Keratinocyte (primary cell): ENCODE measurements around the gene ERVH48-1. TPM values are rescaled to one million over a fixed set of nuclear protein-coding genes. Genes with fewer than 3 reads are reported as not detected.
"Not testable (repeated sequence)": the region's sequence is repeated elsewhere in the genome, so short reads cannot be mapped to it uniquely, and the experiment has no call there.

Experiments
- DNase-seq: peaks from one replicate; pipeline ENCODE4 v3.0.0-alpha.2; 2011; ENCODE audit warnings: low read depth, missing footprints, low spot score
- FAIRE-seq: peaks from 2 replicates; lab custom pipeline; 2011; peaks lifted over from hg19 to GRCh38; lab: Jason Lieb, UNC
- H2AFZ ChIP-seq: 2 replicates; pipeline ENCODE4 v1.6.0; 2012; ENCODE audit warnings: low read length, control low read depth, inconsistent platforms; ENCODE audit not compliant: control insufficient read depth
- H3K27ac ChIP-seq: 2 replicates; pipeline ENCODE4 v1.5.1; 2011; ENCODE audit warnings: low read length; ENCODE audit not compliant: control insufficient read depth, insufficient read depth
- H3K27me3 ChIP-seq: 3 replicates; pipeline ENCODE4 v1.6.0; 2011; ENCODE audit warnings: low read length; ENCODE audit not compliant: control insufficient read depth, insufficient read depth; ENCODE audit errors: extremely low read depth
- H3K36me3 ChIP-seq, 2 experiments: 2 replicates in 1 of 2; 3 replicates in 1 of 2; pipeline ENCODE4 v1.5.1; 2011; ENCODE audit warnings: low read length in 2 of 2, mild to moderate bottlenecking in 1 of 2; ENCODE audit not compliant: control insufficient read depth in 2 of 2, insufficient read depth in 2 of 2; ENCODE audit errors: extremely low read depth in 1 of 2
- H3K4me1 ChIP-seq: 3 replicates; pipeline ENCODE4 v1.5.1; 2011; ENCODE audit warnings: low read length; ENCODE audit not compliant: control insufficient read depth, insufficient read depth; ENCODE audit errors: extremely low read depth
- H3K4me2 ChIP-seq: 3 replicates; pipeline ENCODE4 v1.6.0; 2011; ENCODE audit warnings: low read depth, low read length; ENCODE audit not compliant: control insufficient read depth, insufficient read depth; ENCODE audit errors: extremely low read depth
- H3K4me3 ChIP-seq, 3 experiments: fragments of 200-600 bp in 1 of 3; sonication (generic) in 1 of 3; 2 replicates in 2 of 3; 3 replicates in 1 of 3; pipeline ENCODE4 v1.5.1; 2011 to 2016; ENCODE audit warnings: low read length in 3 of 3, mild to moderate bottlenecking in 3 of 3, control low read depth in 2 of 3, inconsistent platforms in 1 of 3, low read depth in 1 of 3, mixed read lengths in 1 of 3, mixed run types in 1 of 3, moderate library complexity in 1 of 3; ENCODE audit not compliant: control insufficient read depth in 2 of 3, insufficient read depth in 2 of 3; ENCODE audit errors: extremely low read depth in 1 of 3
- H3K79me2 ChIP-seq: 2 replicates; pipeline ENCODE4 v1.6.0; 2012; ENCODE audit warnings: low read length; ENCODE audit not compliant: control insufficient read depth, insufficient read depth
- H3K9ac ChIP-seq: 3 replicates; pipeline ENCODE4 v1.6.0; 2011; ENCODE audit warnings: low read length; ENCODE audit not compliant: control insufficient read depth, insufficient read depth; ENCODE audit errors: extremely low read depth
- H3K9me1 ChIP-seq: 3 replicates; pipeline ENCODE4 v1.6.0; 2011; ENCODE audit warnings: low read length; ENCODE audit not compliant: control insufficient read depth, insufficient read depth; ENCODE audit errors: extremely low read depth
- H3K9me3 ChIP-seq: 2 replicates; pipeline ENCODE4 v1.5.1; 2012; ENCODE audit warnings: low read depth, low read length; ENCODE audit not compliant: control insufficient read depth
- H4K20me1 ChIP-seq: 3 replicates; pipeline ENCODE4 v1.6.0; 2011; ENCODE audit warnings: low read length; ENCODE audit not compliant: control insufficient read depth, insufficient read depth; ENCODE audit errors: extremely low read depth
- CTCF ChIP-seq, 3 experiments: IDR thresholded peaks in 1 of 3; conservative IDR thresholded peaks in 1 of 3; optimal IDR thresholded peaks in 1 of 3; 2 replicates in 2 of 3; 3 replicates in 1 of 3; pipeline versions ENCODE3 to v1.5.1; 2011; ENCODE audit warnings: low read length in 3 of 3, mild to moderate bottlenecking in 3 of 3, moderate library complexity in 2 of 3, control low read depth in 1 of 3, inconsistent platforms in 1 of 3; ENCODE audit not compliant: insufficient read depth in 2 of 3; ENCODE audit errors: extremely low read depth in 1 of 3
- EZH2 ChIP-seq: IDR thresholded peaks from one replicate; pipeline ENCODE4 v1.6.1; 2012; ENCODE audit warnings: inconsistent platforms, mild to moderate bottlenecking, low read length, moderate library complexity
- dilution Hi-C: fragments of 300-500 bp; cut with MboI; formaldehyde crosslinking; loops from one replicate; pipeline ENCODE4 v1.7.0; 2020; ENCODE audit warnings: low sequenced_read_pairs; ENCODE audit not compliant: extremely low pct_ligation_motif_present
- polyA plus RNA-seq, 5 experiments: library from polyadenylated mRNA; depleted of rRNA in 3 of 5; stranded (reverse) in 3 of 5; stranded (forward) in 1 of 5; unstranded in 1 of 5; fragments of >200 nt; gene quantifications; 1 replicate in 1 of 5; 2 replicates in 3 of 5; 3 replicates in 1 of 5; pipeline versions ENCODE4 v1.2.1 to v1.2.3, GENCODE V29; 2011 to 2012; ENCODE audit warnings: missing spikeins in 2 of 5, low read depth in 1 of 5, low replicate concordance in 1 of 5

Gene ERVH48-1
- polyA plus RNA-seq, 1 donor (not counting 4 experiments of a cell fraction or from before 2014, with no cell fraction given) = 0.03 TPM

DNA sequence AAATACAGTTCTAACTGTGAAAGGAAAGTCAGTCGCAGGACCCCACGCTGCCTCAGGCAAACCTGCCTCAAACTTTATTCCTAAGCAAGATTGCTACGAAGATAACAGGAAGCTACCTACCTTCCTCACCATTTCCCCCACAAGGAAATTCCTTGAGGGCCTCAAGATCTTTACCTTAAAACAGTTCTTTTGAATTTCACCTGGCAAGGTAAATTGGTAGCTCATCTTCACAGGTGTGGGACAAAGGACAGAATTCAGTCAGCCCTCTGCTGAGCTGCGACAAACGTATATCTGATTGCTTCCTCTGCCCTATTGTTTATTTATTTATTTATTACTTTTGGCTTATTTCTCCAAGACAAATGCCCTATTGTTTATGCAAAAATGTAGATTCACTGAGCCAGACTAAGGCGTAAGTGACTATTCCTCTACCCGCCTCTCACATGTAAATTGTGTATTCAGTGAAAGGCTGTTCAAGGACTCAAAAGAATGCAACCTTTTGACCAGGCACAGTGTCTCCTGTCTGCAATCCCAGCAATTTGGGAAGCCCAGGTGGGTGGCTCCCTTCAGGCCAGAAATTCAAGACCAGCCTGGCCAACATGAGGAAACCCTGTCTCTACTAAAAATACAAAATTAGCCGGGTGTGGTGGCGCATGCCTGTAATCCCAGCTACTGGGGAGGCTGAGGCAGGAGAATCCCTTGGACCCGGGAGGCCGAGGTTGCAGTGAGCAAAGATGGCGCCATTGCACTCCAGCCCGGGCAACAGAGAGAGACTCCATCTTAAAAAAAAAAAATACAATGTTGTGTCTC, 31.6 kb upstream of the ERVH48-1 start:
- DNase-seq = no peak
- Histone ChIP-seq H3K9ac (peak overlapping the region; percentile 33), H3K4me1 (peaks cover 24% of the 10 kb centered on the region), H3K36me3 (no peaks in the 10 kb centered on the region), H3K27ac (peak overlapping the region; percentile 94), H3K27me3 (no peaks in the 10 kb centered on the region), H2AFZ (peak overlapping the region; percentile 54), H3K9me3 (no peaks in the 10 kb centered on the region), H3K4me2 (no peak overlapping the region), H3K79me2 (no peaks in the 10 kb centered on the region), H3K4me3 (no peak overlapping the region), H4K20me1 (no peaks in the 10 kb centered on the region), H3K9me1 (no peaks in the 10 kb centered on the region)
- dilution Hi-C loops = no loop called here
- FAIRE-seq = no peak
- no peak for TF ChIP-seq EZH2
- no peak for TF ChIP-seq CTCF (optimal IDR thresholded peaks at IDR 0.05 in 1 of 3, IDR thresholded peaks at IDR 0.05 in 1 of 3, conservative IDR thresholded peaks at IDR 0.05 in 1 of 3; ENCODE audit: extremely low read depth in 1 of 3, insufficient read depth in 2 of 3, low read length in 3 of 3)

GRCh38 chr21:42951193-42951592, 25.8 kb upstream of the ERVH48-1 start:
- dilution Hi-C loops, H3K27ac ChIP-seq, H3K27me3 ChIP-seq, H3K9me1 ChIP-seq, H3K36me3 ChIP-seq, H4K20me1 ChIP-seq, H2AFZ ChIP-seq, H3K9me3 ChIP-seq, H3K4me3 ChIP-seq, H3K9ac ChIP-seq, H3K79me2 ChIP-seq, FAIRE-seq, DNase-seq, H3K4me2 ChIP-seq: not testable (repeated sequence)
- peaks cover 28% of the 10 kb centered on the region for H3K4me1 ChIP-seq

GRCh38 chr21:42949094-42949755, 23.8 kb upstream of the ERVH48-1 start:
- FAIRE-seq, H3K27me3 ChIP-seq, H3K36me3 ChIP-seq, H3K79me2 ChIP-seq, DNase-seq, dilution Hi-C loops, H3K9me1 ChIP-seq, H3K9me3 ChIP-seq, H4K20me1 ChIP-seq: not testable (repeated sequence)
- Histone ChIP-seq H2AFZ (peak overlapping the region; percentile 55), H3K9ac (peak overlapping the region; percentile 39), H3K27ac (peak overlapping the region; percentile 73), H3K4me2 (peak overlapping the region; percentile 73), H3K4me1 (peaks cover 14% of the 10 kb centered on the region), H3K4me3 (peak overlapping the region in 1 of 3 experiments; percentile 11)
